LNCAP (cell line): ENCODE results near the gene ATP9A.

Source experiments
- TF ChIP-seq, protein P1 (sequence below): fragments of 450-650 bp; IDR thresholded peaks from 2 replicates; pipeline ENCODE4 v1.5.1; 2017; ENCODE audit warnings: mild to moderate bottlenecking

Gene ATP9A

DNA sequence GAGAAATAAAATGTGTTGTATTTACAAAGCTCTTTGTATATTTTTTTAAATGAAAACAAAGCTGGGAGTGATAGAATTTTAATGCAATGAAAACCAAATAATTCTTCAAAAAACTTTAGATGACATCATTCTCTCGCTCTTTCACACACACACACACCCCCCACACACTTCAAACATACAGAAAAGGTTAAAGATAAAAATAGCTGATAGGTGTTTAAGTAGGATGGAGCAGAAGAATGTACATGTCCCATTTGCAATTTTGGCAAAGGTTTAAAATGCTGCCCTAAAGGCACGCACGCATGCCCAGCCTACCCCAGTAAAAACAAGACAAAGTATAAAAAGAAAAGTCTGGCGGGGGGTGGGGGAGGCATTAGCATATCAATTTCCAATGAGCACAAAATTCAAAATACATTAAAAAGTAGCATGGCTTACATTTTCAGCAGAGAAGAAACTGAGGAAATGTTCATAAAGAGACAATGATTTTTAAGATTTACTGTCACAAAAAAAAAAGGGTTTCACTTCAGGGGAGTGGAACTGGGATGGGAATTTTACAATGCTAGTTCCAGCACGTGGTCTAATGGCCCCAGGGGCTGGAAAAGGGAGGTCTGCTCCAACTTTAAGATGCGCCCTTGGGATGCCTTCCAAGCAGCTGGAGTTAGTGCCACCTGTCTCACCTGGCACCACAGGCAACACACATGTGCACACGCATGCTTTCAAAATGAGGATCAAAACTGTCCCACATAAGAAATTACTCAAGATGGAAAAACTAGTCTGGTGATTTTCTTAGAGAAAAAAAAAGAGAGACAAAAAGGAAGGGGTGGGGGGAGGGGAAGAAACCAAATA, 170.6 kb downstream of the ATP9A start:
- TF ChIP-seq, protein P1, sequence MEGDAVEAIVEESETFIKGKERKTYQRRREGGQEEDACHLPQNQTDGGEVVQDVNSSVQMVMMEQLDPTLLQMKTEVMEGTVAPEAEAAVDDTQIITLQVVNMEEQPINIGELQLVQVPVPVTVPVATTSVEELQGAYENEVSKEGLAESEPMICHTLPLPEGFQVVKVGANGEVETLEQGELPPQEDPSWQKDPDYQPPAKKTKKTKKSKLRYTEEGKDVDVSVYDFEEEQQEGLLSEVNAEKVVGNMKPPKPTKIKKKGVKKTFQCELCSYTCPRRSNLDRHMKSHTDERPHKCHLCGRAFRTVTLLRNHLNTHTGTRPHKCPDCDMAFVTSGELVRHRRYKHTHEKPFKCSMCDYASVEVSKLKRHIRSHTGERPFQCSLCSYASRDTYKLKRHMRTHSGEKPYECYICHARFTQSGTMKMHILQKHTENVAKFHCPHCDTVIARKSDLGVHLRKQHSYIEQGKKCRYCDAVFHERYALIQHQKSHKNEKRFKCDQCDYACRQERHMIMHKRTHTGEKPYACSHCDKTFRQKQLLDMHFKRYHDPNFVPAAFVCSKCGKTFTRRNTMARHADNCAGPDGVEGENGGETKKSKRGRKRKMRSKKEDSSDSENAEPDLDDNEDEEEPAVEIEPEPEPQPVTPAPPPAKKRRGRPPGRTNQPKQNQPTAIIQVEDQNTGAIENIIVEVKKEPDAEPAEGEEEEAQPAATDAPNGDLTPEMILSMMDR = no peak

DNA sequence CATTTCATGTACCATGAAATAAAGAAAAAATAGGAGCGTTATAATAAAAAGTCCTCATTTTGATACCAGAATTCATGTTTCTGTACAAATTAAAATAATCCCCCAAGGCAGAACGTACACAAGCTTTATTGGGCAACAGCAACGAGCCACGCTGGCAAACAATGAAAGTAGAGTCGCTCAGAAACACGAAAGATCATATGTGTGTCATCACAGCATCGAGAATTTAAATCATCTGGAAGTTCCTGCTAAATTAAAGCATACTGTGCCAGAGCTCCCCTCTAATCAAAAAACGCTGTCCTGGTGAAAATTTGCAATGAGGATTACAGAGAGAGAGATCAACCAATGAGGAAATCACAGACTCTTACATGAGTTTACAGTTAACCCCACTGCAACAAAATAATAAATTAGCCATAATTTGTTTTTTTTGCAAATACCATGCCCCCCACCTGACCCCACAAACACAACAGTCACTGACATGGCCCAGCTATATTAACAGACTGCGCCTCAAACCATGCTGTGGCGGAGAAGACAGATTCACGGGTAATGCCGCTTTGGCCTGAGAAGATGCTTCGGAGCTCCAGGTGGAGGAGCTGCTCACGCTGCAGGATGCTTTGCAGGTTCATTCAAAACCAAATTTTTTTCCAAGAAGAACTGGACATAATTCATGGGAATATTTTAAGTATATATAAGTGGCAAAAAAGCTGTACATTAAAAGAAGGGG, 171.4 kb downstream of the ATP9A start:
- TF ChIP-seq, protein P1 = no peak

DNA sequence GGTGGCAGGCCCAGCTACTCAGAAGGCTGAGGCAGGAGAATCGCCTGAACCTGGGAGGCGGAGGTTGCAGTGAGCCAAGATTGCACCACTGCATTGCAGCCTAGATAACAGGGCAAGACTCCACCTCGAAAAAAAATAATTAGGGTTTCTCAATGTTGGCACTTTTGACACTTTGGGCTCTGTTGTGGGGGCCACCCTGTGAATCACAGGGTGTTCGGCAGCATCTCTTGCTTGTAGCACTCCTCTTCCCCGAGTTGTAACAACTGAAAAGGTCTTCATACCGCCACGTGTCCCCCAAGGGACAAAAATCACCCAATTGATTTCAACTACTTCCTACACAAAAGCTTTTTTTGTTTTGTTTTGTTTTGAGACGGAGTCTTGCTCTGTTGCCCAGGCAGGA, 172.4 kb downstream of the ATP9A start:
- TF ChIP-seq, protein P1 = no peak

DNA sequence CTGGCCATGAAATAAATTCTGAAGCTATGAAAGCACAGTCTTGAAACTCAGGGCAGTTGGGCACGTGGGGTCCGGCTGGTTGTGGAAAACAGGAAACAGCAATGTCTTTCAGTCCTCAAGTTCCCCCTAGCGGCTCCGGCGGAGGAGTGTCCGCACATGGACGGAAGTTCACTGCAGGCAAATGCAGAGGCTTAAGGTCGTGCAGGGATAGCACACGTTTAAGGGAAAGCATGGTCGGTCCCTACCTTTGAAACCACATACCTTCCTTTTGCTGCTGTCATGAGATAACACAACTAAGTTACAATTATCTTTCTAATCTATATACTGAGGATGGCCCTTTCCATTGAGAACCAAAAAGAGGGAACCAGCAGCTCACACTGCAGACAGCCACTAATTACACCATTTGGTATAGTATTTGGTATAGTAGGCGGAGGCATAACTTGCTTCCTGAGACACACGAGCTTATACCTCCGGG, 173.1 kb downstream of the ATP9A start:
- TF ChIP-seq, protein P1 = peak; percentile 89

GRCh38 chr20:51594236-51595057, 173.7 kb downstream of the ATP9A start:
- TF ChIP-seq, protein P1 = no peak

- TF ChIP-seq, protein P1 = no peak
Measured at GRCh38 chr20:51593584-51593983, 174.6 kb downstream of the ATP9A start.

DNA sequence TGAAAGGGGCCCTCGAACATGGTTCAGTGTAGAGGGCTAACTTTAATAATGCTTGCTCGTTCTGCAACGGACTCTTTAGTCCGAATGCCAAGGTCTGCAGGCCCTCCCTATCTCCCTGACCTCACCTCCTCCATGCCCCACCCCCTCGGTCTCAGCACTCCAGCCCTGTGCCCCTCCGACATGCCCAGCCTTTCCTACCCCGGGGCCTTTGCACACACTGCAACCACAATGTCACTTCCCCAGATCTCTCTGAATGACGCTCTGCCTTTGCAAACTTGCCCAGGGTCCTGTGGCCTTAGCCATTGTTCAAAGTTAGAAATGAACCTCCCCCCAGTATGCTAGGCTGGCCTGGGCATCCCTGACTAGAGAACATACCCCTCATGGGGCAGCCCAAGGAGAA, 175.6 kb downstream of the ATP9A start:
- TF ChIP-seq, protein P1 = no peak
